Left ventricle myocardium inferior (tissue), 1 donor: ENCODE results near the gene SLC13A2. TPM values are rescaled to one million over a fixed set of nuclear protein-coding genes. Genes with fewer than 3 reads are reported as not detected.

Experiments used
- DNase-seq: peaks from one replicate; pipeline ENCODE4 v3.0.0-alpha.2; 2020
- H3K27ac ChIP-seq: fragments of 200-600 bp; replicated peaks from 2 replicates; pipeline ENCODE4 v1.8.0; 2021
- H3K27me3 ChIP-seq: fragments of 200-600 bp; 2 replicates; pipeline ENCODE4 v1.8.0; 2021; ENCODE audit warnings: low read depth
- H3K36me3 ChIP-seq: fragments of 200-600 bp; 2 replicates; pipeline ENCODE4 v1.8.0; 2021
- H3K4me1 ChIP-seq: fragments of 200-600 bp; 2 replicates; pipeline ENCODE4 v1.8.0; 2021
- H3K4me3 ChIP-seq: fragments of 200-600 bp; 2 replicates; pipeline ENCODE4 v1.8.0; 2021; ENCODE audit warnings: mild to moderate bottlenecking, moderate library complexity
- H3K9me3 ChIP-seq: fragments of 200-600 bp; replicated peaks from 2 replicates; pipeline ENCODE4 v1.8.0; 2021
- intact Hi-C: fragments of 100-400 bp; cut with micrococcal nuclease; formaldehyde crosslinking; loops from one replicate; pipeline ENCODE4 v1.11.0; 2022
- total RNA-seq: library from RNA; stranded (reverse); fragmentation: NEBNext Ultra II Directional; extraction: Animal tissue kit (Norgen Biotek cat#: 25700); gene quantifications from one replicate; pipeline ENCODE4 v1.2.1, GENCODE V29; 2021
- TF ChIP-seq, protein P1 (sequence below): fragments of 200-600 bp; IDR thresholded peaks from 2 replicates; pipeline ENCODE4 v1.8.0; 2021; ENCODE audit warnings: antibody characterized with exemption, mild to moderate bottlenecking, borderline replicate concordance
- donor health status: DM: no; HTN: yes; CAD: no; lungs with severe emphysema.

Gene SLC13A2
- total RNA-seq, 1 donor from 2014 or later, result not detected

DNA sequence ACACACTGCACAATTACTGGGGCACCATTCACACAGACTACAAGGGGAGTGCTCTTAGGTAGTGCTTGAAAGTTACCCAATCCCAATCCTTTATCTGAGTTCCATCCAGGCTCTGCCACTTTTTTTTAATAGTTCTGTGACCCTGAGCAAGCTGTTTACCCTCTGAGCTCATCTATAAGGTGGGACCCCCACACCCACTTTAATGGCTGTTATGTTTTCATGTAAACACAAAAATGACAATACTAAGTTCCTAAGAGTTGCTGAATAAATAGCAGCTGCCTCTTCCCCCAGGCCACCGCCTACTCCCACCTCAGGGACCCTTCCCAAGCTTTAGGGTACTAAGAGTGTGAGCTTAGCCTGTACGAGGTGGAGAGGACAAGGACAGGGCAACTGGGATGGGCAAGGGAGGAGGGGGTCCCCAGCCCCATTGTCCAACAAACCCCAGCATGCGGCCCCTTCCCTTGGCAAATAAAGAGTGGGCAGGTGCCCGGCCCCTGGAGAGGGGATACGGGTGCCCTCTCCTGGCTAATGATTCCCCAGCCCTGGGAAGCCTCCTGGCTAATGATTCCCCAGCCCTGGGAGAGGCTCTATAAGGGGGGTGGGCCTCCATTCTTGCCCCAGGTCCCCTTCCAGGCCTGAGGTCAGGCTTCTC is 14.6 kb downstream of the SLC13A2 start:
- Histone ChIP-seq H3K4me1 (no peaks in the 10 kb centered on the region), H3K9me3 (no peaks in the 10 kb centered on the region), H3K27ac (no peak overlapping the region), H3K36me3 (no peaks in the 10 kb centered on the region), H3K4me3 (no peak overlapping the region), H3K27me3 (peaks cover 58% of the 10 kb centered on the region)
- intact Hi-C loops, result no loop called here
- DNase-seq, result no peak
- TF ChIP-seq, protein P1, sequence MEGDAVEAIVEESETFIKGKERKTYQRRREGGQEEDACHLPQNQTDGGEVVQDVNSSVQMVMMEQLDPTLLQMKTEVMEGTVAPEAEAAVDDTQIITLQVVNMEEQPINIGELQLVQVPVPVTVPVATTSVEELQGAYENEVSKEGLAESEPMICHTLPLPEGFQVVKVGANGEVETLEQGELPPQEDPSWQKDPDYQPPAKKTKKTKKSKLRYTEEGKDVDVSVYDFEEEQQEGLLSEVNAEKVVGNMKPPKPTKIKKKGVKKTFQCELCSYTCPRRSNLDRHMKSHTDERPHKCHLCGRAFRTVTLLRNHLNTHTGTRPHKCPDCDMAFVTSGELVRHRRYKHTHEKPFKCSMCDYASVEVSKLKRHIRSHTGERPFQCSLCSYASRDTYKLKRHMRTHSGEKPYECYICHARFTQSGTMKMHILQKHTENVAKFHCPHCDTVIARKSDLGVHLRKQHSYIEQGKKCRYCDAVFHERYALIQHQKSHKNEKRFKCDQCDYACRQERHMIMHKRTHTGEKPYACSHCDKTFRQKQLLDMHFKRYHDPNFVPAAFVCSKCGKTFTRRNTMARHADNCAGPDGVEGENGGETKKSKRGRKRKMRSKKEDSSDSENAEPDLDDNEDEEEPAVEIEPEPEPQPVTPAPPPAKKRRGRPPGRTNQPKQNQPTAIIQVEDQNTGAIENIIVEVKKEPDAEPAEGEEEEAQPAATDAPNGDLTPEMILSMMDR, result no peak

DNA sequence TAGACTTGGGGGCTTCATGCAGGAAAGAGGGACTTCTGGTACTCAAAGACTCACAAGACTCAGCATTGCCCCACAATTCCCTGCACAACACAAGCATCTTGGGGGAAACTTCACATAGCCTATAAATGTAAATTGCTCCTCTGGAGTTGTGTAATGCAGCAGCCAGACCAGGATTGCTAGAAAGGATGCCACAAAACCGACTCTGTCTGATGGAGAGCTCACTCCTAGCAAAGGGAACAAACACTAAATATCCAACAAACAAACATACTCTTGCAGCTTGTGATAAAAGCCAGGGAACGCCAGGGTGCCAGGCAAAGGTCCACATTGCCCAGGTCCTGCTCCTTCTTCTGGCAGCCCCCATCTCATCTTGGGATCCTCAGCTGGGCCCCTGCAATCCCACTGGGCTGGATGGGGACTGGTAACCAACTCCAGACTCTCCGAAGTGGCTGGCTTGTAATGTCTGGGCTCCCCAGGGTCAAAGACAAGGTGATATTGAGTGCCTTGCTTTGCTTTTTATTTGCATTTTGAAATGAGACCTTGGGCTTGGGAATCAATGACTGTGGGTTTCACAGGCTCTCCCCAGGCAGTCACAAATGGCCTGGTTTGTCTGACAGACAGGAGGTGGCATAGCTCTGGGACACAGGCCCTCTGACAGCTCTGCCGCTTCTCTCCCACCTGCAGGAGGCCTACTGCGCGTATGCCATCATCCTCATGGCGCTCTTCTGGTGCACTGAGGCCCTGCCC is 15.3 kb downstream of the SLC13A2 start:
- intact Hi-C loops, result no loop called here
- peaks cover 58% of the 10 kb centered on the region for H3K27me3 ChIP-seq
- H3K9me3 ChIP-seq, result no peaks in the 10 kb centered on the region
- H3K4me3 ChIP-seq, result no peak overlapping the region
- DNase-seq, result no peak
- TF ChIP-seq, protein P1, result no peak
- no peaks in the 10 kb centered on the region for H3K36me3 ChIP-seq
- no peak overlapping the region for H3K27ac ChIP-seq
- no peaks in the 10 kb centered on the region for H3K4me1 ChIP-seq

DNA sequence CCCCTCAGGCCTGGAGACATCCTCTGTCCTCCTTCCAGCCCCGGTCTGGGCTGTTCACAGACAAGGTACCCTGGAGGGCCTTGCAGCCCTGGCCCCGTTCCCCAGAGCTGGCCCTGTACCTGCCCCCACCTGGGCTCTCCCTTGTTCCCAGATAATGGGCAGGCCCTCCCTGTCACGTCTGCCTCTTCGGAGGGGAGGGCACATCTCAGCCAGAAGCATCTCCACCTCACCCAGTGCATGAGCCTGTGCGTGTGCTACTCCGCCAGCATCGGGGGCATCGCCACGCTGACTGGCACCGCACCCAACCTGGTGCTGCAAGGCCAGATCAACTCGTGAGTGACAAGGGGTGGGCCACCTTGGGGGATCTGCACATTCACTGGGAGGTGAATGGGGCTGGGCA is 17.8 kb downstream of the SLC13A2 start:
- Histone ChIP-seq H3K36me3 (no peaks in the 10 kb centered on the region), H3K4me3 (no peak overlapping the region), H3K27me3 (peaks cover 63% of the 10 kb centered on the region), H3K4me1 (no peaks in the 10 kb centered on the region), H3K9me3 (no peaks in the 10 kb centered on the region), H3K27ac (no peak overlapping the region)
- intact Hi-C loops, result no loop called here
- TF ChIP-seq, protein P1, result no peak
- DNase-seq, result no peak

DNA sequence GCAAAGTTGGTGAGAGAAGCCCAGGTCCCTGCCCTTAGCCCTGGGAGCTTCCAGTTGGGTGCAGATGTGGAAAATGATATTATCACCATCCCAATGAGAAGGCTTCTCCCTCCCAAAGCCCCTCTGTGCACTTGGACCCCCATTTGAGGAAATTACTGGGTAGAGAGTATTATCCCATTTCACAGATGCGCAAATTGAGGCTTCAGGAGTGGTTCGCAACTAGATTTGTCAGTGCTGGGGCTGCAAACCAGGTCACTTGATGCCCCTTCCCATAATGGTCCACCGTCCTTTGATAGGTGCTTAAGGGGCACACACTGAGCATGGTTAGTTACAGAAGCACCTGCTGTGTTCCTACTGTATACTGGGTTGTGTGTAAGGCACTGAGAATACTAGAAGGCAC is 18.4 kb downstream of the SLC13A2 start:
- intact Hi-C loops, result no loop called here
- Histone ChIP-seq H3K27ac (no peak overlapping the region), H3K9me3 (no peaks in the 10 kb centered on the region), H3K36me3 (no peaks in the 10 kb centered on the region), H3K4me3 (no peak overlapping the region), H3K4me1 (no peaks in the 10 kb centered on the region), H3K27me3 (peaks cover 67% of the 10 kb centered on the region)
- DNase-seq, result no peak
- TF ChIP-seq, protein P1, result no peak

DNA sequence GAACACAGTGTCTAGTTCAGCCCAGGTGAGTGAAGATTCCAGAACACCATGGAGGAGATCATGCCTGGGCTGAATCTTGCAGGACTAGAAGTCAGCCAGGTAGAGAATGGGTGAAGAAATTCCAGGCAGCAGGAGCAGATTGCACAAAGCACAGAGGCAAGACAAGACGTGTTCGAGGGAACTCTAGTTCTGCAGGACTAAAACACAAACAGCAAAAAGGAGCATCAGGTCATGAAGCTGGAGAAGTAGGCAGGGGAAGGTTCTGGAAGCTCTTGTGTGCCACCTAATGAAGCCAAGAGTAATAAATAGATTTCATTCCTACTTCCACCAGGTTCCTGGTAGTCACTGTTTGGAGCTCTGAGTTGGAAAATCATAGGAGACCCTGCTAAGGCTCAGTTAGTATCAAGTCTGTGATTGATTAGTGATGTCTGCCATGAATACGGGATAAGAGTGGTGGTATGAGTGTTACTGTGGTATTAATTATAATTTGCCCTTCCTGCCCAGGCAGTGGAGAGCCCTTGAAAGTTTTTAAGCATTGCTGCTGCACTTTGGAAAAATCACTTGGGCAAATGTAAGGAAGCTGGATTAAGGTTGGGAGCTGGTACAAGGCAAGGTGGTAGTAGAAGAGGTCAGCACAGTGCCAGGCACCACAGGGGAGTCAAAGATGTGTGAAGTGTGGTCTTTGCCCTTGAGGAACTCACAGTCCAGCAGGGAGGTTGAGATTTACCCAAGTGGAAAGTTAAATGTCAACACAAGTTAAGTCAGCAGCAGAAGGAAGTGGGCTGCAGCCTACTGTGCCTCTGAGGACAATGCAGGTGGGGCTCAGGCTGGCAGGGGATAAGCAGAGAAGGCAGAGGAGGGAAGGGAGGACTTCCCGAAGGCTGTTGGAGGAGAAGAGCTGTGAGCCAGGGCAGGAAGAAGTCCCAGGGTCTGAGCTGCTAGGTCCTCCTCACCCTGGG is 19.2 kb downstream of the SLC13A2 start:
- TF ChIP-seq, protein P1, result no peak
- intact Hi-C loops, result no loop called here

More for the DNA sequence above, 19.2 kb downstream of the SLC13A2 start:
- no peaks in the 10 kb centered on the region for H3K36me3 ChIP-seq
- peaks cover 70% of the 10 kb centered on the region for H3K27me3 ChIP-seq
- DNase-seq, result no peak
- no peak overlapping the region for H3K4me3 ChIP-seq
- H3K27ac ChIP-seq, result no peak overlapping the region
- no peaks in the 10 kb centered on the region for H3K4me1 ChIP-seq
- H3K9me3 ChIP-seq, result no peaks in the 10 kb centered on the region
